Measurements from ENCODE around the gene CCR8. TPM values are rescaled to one million over a fixed set of nuclear protein-coding genes. Genes with fewer than 3 reads are reported as not detected.
A peak's percentile ranks its signal among the peaks of the same experiment; 100 is the strongest.

Gene CCR8
- total RNA-seq, 1 experiment from 2014 or later = not detected

DNA sequence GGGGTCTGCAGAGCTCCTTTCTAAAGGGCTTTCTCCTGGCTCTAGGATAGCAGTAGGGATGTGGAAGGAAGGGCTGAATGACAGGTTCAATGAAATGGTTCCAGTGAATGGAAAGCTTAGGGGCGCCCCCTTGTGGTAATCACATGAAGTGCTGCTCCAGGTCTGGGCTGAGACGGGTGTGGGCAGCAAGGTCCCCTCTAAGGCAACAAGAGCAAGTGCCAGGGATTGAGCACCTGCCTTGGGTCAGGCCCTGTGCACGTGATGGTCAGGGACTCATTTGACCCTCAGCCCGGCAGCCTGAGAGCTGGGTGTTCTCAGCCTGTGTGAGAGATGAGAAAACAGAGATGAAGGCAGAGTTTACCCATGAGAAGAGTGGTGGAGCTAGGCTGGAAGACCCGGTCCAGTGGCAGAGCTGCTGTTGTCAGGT lies 37.6 kb upstream of the CCR8 start:
- TF ChIP-seq, protein P1, sequence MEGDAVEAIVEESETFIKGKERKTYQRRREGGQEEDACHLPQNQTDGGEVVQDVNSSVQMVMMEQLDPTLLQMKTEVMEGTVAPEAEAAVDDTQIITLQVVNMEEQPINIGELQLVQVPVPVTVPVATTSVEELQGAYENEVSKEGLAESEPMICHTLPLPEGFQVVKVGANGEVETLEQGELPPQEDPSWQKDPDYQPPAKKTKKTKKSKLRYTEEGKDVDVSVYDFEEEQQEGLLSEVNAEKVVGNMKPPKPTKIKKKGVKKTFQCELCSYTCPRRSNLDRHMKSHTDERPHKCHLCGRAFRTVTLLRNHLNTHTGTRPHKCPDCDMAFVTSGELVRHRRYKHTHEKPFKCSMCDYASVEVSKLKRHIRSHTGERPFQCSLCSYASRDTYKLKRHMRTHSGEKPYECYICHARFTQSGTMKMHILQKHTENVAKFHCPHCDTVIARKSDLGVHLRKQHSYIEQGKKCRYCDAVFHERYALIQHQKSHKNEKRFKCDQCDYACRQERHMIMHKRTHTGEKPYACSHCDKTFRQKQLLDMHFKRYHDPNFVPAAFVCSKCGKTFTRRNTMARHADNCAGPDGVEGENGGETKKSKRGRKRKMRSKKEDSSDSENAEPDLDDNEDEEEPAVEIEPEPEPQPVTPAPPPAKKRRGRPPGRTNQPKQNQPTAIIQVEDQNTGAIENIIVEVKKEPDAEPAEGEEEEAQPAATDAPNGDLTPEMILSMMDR (IDR thresholded peaks at IDR 0.05; ENCODE audit: unreplicated experiment) = peak; percentile 86
- intact Hi-C loops (cut with micrococcal nuclease; ENCODE audit: unreplicated experiment) = loop anchor here (2.0 kb wide), 1 partner anchor 87 kb away; no protein-coding TSS in a partner anchor
- H3K36me3 Mint-ChIP-seq (ENCODE audit: insufficient read depth, unreplicated experiment) = no peaks in the 10 kb centered on the region
- H3K4me1 Mint-ChIP-seq (ENCODE audit: low read depth, unreplicated experiment) = peaks cover 22% of the 10 kb centered on the region
- no TSS peak for BruUV-seq (replicated peaks)
- no peaks in the 10 kb centered on the region for H3K9me3 Mint-ChIP-seq (ENCODE audit: low read depth, unreplicated experiment)
- CTCF ChIA-PET = interaction anchor here (1.0 to 3.6 kb wide), 7 partner anchors 23 to 292 kb away, joined by 3 to 32 read pairs (median 5); no protein-coding TSS in a partner anchor
- no peak overlapping the region for H3K4me3 Mint-ChIP-seq (ENCODE audit: low read depth, unreplicated experiment)
- no peak overlapping the region for H3K27ac Mint-ChIP-seq (ENCODE audit: unreplicated experiment)
- peak; percentile 79 for DNase-seq
- no peaks in the 10 kb centered on the region for H3K27me3 Mint-ChIP-seq (ENCODE audit: unreplicated experiment)

DNA sequence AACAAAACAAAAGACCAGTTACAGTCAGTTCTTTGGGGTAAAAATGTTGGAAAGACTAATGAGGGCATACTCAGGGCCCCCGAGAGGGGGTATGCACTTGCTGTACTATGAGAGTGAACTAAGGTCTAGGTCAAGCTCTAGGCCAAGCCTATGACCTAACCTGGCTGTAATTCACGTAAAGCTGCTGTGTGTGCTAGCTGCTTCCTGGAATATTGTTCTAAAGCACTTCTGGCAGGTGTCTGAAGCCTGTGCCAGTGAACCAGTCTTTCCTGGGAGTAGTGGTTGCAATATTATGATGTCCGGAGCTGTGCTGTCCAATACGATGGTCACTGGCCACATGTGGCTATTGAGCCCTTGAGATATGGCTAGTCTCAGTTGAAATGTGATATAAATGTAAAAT lies 36.5 kb upstream of the CCR8 start:
- intact Hi-C loops (cut with micrococcal nuclease; ENCODE audit: unreplicated experiment) = loop anchor here (2.0 kb wide), 1 partner anchor 86 kb away; no protein-coding TSS in a partner anchor
- TF ChIP-seq, protein P1 (IDR thresholded peaks at IDR 0.05; ENCODE audit: unreplicated experiment) = no peak
- DNase-seq = no peak
- H3K27me3 Mint-ChIP-seq (ENCODE audit: unreplicated experiment) = no peaks in the 10 kb centered on the region
- BruUV-seq (replicated peaks) = no TSS peak
- CTCF ChIA-PET = interaction anchor here (1.3 to 3.6 kb wide), 3 partner anchors 86 to 293 kb away, joined by 3 to 32 read pairs (median 5); no protein-coding TSS in a partner anchor
- no peaks in the 10 kb centered on the region for H3K36me3 Mint-ChIP-seq (ENCODE audit: insufficient read depth, unreplicated experiment)
- H3K27ac Mint-ChIP-seq (ENCODE audit: unreplicated experiment) = no peak overlapping the region
- H3K4me3 Mint-ChIP-seq (ENCODE audit: low read depth, unreplicated experiment) = no peak overlapping the region
- H3K4me1 Mint-ChIP-seq (ENCODE audit: low read depth, unreplicated experiment) = peaks cover 16% of the 10 kb centered on the region
- H3K9me3 Mint-ChIP-seq (ENCODE audit: low read depth, unreplicated experiment) = no peaks in the 10 kb centered on the region

DNA sequence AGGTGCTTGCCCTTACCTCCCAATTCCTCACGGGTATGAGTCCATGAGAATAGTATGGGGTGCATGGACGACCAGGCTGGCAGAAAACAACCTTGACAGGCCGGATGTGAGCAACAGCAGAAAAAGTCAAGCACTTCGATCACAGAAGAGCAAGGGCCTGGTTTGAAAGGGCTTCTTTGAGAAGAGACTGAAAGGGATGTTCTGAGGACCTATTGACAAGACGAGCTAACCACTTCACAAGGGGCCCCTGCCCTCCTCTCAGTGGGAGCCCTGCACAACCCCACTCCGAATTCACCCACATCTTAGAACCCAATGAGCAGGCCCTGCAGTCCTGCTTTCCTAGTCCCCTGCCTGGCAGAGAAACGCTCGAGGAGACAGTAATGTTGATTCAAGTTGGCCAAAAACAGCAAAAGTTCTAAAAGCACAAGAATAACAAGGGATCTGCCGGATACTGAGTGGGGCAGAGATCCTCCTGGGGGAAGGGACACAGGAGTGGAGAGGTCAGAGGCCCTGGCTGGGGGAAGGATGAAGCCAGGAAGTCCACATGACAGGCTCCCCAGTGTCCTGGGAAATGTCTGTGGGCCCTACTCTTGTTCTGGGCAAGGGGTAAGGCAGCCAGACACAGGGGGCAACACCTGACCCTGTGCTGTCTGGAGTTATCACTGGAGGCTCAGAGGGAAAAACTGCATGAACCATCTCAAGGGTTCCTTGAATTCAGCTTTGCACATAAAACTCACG lies 34.9 kb upstream of the CCR8 start:
- CTCF ChIA-PET = no interaction called here
- Mint-ChIP-seq H3K27me3 (ENCODE audit: unreplicated experiment) (no peaks in the 10 kb centered on the region), H3K36me3 (ENCODE audit: insufficient read depth, unreplicated experiment) (no peaks in the 10 kb centered on the region), H3K4me3 (ENCODE audit: low read depth, unreplicated experiment) (no peak overlapping the region), H3K9me3 (ENCODE audit: low read depth, unreplicated experiment) (no peaks in the 10 kb centered on the region), H3K27ac (ENCODE audit: unreplicated experiment) (no peak overlapping the region), H3K4me1 (ENCODE audit: low read depth, unreplicated experiment) (peaks cover 10% of the 10 kb centered on the region)
- DNase-seq = no peak
- intact Hi-C loops (cut with micrococcal nuclease; ENCODE audit: unreplicated experiment) = no loop called here
- no TSS peak for BruUV-seq (replicated peaks)
- TF ChIP-seq, protein P1 (IDR thresholded peaks at IDR 0.05; ENCODE audit: unreplicated experiment) = no peak

DNA sequence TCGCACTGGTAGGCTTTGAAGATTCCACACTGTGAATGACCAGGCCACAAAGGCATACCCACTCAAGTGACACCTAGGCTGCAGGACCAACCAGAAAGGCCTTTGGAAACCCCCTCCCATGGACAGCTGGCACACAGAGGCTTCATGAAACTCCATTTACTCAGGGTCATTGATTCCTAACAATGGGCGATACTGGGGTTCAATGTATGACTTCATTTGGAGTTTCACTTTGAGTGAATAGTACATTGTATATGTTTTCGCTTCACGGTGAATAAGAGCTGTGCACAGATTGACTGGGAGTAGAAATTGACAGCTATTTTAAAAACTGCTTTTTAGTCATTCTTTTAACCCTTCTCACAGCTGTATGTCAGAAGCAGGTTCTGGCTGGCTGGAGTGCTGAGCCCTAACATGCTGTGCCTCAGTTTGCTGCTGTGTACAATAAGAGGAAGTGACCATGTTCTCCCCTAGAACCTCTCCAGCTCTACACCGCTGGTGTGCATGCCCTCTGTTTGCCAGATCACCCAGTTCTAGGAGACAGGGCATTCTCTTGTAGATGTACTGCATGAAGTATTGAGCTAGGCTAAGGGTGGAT lies 34.2 kb upstream of the CCR8 start:
- H3K9me3 Mint-ChIP-seq (ENCODE audit: low read depth, unreplicated experiment) = no peaks in the 10 kb centered on the region
- DNase-seq = no peak
- H3K4me3 Mint-ChIP-seq (ENCODE audit: low read depth, unreplicated experiment) = no peak overlapping the region
- TF ChIP-seq, protein P1 (IDR thresholded peaks at IDR 0.05; ENCODE audit: unreplicated experiment) = no peak
- no peaks in the 10 kb centered on the region for H3K36me3 Mint-ChIP-seq (ENCODE audit: insufficient read depth, unreplicated experiment)
- no TSS peak for BruUV-seq (replicated peaks)
- intact Hi-C loops (cut with micrococcal nuclease; ENCODE audit: unreplicated experiment) = no loop called here
- H3K27me3 Mint-ChIP-seq (ENCODE audit: unreplicated experiment) = no peaks in the 10 kb centered on the region
- CTCF ChIA-PET = interaction anchor here (0.6 kb wide), 1 partner anchor 169 kb away, joined by 3 read pairs; no protein-coding TSS in a partner anchor
- H3K4me1 Mint-ChIP-seq (ENCODE audit: low read depth, unreplicated experiment) = peaks cover 10% of the 10 kb centered on the region
- H3K27ac Mint-ChIP-seq (ENCODE audit: unreplicated experiment) = no peak overlapping the region
